Fibroblast of peridontal ligament (primary cell): Measurements from ENCODE around the gene IBTK.
A peak's percentile ranks its signal among the peaks of the same experiment; 100 is the strongest.
"Not testable (repeated sequence)": the region's sequence is repeated elsewhere in the genome, so short reads cannot be mapped to it uniquely, and the experiment has no call there.

Experiments used
- DNase-seq: peaks from one replicate; pipeline ENCODE4 v3.0.0-alpha.2; 2010; ENCODE audit errors: extremely low read depth

Gene IBTK

GRCh38 chr6:82247505-82248272 lies at the start of gene IBTK:
Gene IBTK (minus strand): TSS chr6:82247744. CDS start chr6:82240486, 7,258 bp downstream.
- DNase-seq = peak; percentile 94

- DNase-seq = no peak
Measured at GRCh38 chr6:82283771-82284410, 36.3 kb upstream of the IBTK start.

- DNase-seq = not testable (repeated sequence)
Measured at GRCh38 chr6:82281550-82281949, 34.0 kb upstream of the IBTK start.

GRCh38 chr6:82277686-82278085 lies 30.1 kb upstream of the IBTK start:
- no peak for DNase-seq

GRCh38 chr6:82275686-82276085 lies 28.1 kb upstream of the IBTK start:
- no peak for DNase-seq

- no peak for DNase-seq
Measured at GRCh38 chr6:82273295-82273694, 25.8 kb upstream of the IBTK start.

GRCh38 chr6:82270881-82271635 lies 23.5 kb upstream of the IBTK start:
- peak; percentile 67 for DNase-seq

- DNase-seq = no peak
Measured at GRCh38 chr6:82268301-82268846, 20.8 kb upstream of the IBTK start.

GRCh38 chr6:82264824-82265223 lies 17.3 kb upstream of the IBTK start:
- no peak for DNase-seq

GRCh38 chr6:82264321-82264720 lies 16.8 kb upstream of the IBTK start:
- DNase-seq = no peak

GRCh38 chr6:82263916-82264315 lies 16.4 kb upstream of the IBTK start:
- DNase-seq = no peak

- no peak for DNase-seq
Measured at GRCh38 chr6:82260997-82261732, 13.6 kb upstream of the IBTK start.

GRCh38 chr6:82259389-82259788 lies 11.8 kb upstream of the IBTK start:
- DNase-seq = no peak

- DNase-seq = no peak
Measured at GRCh38 chr6:82257088-82257774, 9.7 kb upstream of the IBTK start.

GRCh38 chr6:82254722-82255121 lies 7.2 kb upstream of the IBTK start:
- DNase-seq = not testable (repeated sequence)

- DNase-seq = peak; percentile 75
Measured at GRCh38 chr6:82251942-82252341, 4.4 kb upstream of the IBTK start.

GRCh38 chr6:82249381-82250253 lies 2.1 kb upstream of the IBTK start:
- no peak for DNase-seq

- peak; percentile 51 for DNase-seq
Measured at GRCh38 chr6:82248273-82248735, 760 bp upstream of the IBTK start.

GRCh38 chr6:82246802-82247504 lies 591 bp downstream of the IBTK start:
- DNase-seq = peak; percentile 46
